ENCODE results near the gene ATP11C. TPM values are rescaled to one million over a fixed set of nuclear protein-coding genes. Genes with fewer than 3 reads are reported as not detected.

ATP11C gene
- total and polyA plus RNA-seq, 2 experiments from 2014 or later = 44.0 to 90.7 TPM

DNA sequence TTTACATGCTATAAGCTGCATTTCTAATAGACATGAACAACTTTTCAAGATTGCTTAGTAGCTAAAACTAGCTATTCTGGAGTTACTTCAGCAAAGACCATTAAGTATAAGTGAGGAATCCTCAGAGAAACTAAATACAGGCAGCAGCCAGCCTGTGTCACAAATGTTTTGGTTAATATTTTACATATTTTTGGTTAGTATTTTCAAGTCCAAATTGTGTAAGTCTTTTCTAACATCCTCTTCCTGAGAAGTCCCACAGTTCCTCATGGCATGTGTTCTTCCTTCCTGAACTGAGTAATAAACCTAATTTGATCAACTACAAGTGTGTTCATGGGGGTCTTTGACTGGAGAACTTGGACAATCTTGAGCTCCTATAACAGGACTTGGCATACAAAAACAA is 182.5 kb downstream of the ATP11C start:
- H3K27ac Mint-ChIP-seq = no peak overlapping the region
- H3K36me3 Mint-ChIP-seq (ENCODE audit: low read depth) = peaks cover 22% of the 10 kb centered on the region; the same call in 2 of the 3 replicates
- H3K79me2 ChIP-seq (replicated peaks; ENCODE audit: insufficient read depth) = 0 out of 2 replicates have a peak, but pooled peaks cover 10% of the 10 kb centered on the region
- no peaks in the 10 kb centered on the region for H4K20me1 ChIP-seq (replicated peaks; ENCODE audit: insufficient read depth)
- no peaks in the 10 kb centered on the region for H3K9me2 ChIP-seq (ENCODE audit: insufficient read depth)
- H3K4me3 Mint-ChIP-seq = no peak overlapping the region
- peaks cover 16% of the 10 kb centered on the region; the same call in 2 of the 3 replicates for H3K9me3 Mint-ChIP-seq
- H3K27ac ChIP-seq (ENCODE audit: low read depth) = no peak overlapping the region
- H3K4me1 Mint-ChIP-seq = peaks cover 3% of the 10 kb centered on the region
- no peak overlapping the region for H3K4me3 ChIP-seq
- no peaks in the 10 kb centered on the region for H3K36me3 ChIP-seq (ENCODE audit: insufficient read depth)
- no peaks in the 10 kb centered on the region for H3K27me3 ChIP-seq (ENCODE audit: insufficient read depth)
- no peaks in the 10 kb centered on the region for H3K27me3 Mint-ChIP-seq (ENCODE audit: insufficient read depth, low read depth, poor library complexity)
- H3K4me1 ChIP-seq (ENCODE audit: insufficient read depth) = peaks cover 6% of the 10 kb centered on the region; the same call in 1 of the 2 replicates
- no peak for DNase-seq (ENCODE audit: low spot score)
- H3F3A ChIP-seq (replicated peaks; ENCODE audit: low read depth) = no peaks in the 10 kb centered on the region
- TF ChIP-seq CREB1 (CRISPR knock-in tag; IDR thresholded peaks at IDR 0.05; ENCODE audit: low read depth) = no peak
- no peak for TF ChIP-seq JUNB (IDR thresholded peaks at IDR 0.05; ENCODE audit: unreplicated experiment)
- TF ChIP-seq, protein P1, sequence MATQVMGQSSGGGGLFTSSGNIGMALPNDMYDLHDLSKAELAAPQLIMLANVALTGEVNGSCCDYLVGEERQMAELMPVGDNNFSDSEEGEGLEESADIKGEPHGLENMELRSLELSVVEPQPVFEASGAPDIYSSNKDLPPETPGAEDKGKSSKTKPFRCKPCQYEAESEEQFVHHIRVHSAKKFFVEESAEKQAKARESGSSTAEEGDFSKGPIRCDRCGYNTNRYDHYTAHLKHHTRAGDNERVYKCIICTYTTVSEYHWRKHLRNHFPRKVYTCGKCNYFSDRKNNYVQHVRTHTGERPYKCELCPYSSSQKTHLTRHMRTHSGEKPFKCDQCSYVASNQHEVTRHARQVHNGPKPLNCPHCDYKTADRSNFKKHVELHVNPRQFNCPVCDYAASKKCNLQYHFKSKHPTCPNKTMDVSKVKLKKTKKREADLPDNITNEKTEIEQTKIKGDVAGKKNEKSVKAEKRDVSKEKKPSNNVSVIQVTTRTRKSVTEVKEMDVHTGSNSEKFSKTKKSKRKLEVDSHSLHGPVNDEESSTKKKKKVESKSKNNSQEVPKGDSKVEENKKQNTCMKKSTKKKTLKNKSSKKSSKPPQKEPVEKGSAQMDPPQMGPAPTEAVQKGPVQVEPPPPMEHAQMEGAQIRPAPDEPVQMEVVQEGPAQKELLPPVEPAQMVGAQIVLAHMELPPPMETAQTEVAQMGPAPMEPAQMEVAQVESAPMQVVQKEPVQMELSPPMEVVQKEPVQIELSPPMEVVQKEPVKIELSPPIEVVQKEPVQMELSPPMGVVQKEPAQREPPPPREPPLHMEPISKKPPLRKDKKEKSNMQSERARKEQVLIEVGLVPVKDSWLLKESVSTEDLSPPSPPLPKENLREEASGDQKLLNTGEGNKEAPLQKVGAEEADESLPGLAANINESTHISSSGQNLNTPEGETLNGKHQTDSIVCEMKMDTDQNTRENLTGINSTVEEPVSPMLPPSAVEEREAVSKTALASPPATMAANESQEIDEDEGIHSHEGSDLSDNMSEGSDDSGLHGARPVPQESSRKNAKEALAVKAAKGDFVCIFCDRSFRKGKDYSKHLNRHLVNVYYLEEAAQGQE (IDR thresholded peaks at IDR 0.05; ENCODE audit: unreplicated experiment) = no peak
- no peak for TF ChIP-seq STAT1 (IDR thresholded peaks at IDR 0.05; ENCODE audit: unreplicated experiment)
- TF ChIP-seq NANOG (IDR thresholded peaks at IDR 0.05; ENCODE audit: borderline replicate concordance) = no peak
- TF ChIP-seq, protein P2, sequence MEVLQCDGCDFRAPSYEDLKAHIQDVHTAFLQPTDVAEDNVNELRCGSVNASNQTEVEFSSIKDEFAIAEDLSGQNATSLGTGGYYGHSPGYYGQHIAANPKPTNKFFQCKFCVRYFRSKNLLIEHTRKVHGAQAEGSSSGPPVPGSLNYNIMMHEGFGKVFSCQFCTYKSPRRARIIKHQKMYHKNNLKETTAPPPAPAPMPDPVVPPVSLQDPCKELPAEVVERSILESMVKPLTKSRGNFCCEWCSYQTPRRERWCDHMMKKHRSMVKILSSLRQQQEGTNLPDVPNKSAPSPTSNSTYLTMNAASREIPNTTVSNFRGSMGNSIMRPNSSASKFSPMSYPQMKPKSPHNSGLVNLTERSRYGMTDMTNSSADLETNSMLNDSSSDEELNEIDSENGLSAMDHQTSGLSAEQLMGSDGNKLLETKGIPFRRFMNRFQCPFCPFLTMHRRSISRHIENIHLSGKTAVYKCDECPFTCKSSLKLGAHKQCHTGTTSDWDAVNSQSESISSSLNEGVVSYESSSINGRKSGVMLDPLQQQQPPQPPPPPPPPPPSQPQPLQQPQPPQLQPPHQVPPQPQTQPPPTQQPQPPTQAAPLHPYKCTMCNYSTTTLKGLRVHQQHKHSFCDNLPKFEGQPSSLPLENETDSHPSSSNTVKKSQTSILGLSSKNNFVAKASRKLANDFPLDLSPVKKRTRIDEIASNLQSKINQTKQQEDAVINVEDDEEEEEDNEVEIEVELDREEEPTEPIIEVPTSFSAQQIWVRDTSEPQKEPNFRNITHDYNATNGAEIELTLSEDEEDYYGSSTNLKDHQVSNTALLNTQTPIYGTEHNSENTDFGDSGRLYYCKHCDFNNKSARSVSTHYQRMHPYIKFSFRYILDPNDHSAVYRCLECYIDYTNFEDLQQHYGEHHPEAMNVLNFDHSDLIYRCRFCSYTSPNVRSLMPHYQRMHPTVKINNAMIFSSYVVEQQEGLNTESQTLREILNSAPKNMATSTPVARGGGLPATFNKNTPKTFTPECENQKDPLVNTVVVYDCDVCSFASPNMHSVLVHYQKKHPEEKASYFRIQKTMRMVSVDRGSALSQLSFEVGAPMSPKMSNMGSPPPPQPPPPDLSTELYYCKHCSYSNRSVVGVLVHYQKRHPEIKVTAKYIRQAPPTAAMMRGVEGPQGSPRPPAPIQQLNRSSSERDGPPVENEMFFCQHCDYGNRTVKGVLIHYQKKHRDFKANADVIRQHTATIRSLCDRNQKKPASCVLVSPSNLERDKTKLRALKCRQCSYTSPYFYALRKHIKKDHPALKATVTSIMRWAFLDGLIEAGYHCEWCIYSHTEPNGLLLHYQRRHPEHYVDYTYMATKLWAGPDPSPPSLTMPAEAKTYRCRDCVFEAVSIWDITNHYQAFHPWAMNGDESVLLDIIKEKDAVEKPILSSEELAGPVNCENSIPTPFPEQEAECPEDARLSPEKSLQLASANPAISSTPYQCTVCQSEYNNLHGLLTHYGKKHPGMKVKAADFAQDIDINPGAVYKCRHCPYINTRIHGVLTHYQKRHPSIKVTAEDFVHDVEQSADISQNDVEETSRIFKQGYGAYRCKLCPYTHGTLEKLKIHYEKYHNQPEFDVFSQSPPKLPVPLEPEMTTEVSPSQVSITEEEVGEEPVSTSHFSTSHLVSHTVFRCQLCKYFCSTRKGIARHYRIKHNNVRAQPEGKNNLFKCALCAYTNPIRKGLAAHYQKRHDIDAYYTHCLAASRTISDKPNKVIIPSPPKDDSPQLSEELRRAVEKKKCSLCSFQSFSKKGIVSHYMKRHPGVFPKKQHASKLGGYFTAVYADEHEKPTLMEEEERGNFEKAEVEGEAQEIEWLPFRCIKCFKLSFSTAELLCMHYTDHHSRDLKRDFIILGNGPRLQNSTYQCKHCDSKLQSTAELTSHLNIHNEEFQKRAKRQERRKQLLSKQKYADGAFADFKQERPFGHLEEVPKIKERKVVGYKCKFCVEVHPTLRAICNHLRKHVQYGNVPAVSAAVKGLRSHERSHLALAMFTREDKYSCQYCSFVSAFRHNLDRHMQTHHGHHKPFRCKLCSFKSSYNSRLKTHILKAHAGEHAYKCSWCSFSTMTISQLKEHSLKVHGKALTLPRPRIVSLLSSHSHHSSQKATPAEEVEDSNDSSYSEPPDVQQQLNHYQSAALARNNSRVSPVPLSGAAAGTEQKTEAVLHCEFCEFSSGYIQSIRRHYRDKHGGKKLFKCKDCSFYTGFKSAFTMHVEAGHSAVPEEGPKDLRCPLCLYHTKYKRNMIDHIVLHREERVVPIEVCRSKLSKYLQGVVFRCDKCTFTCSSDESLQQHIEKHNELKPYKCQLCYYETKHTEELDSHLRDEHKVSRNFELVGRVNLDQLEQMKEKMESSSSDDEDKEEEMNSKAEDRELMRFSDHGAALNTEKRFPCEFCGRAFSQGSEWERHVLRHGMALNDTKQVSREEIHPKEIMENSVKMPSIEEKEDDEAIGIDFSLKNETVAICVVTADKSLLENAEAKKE (CRISPR knock-in tag; IDR thresholded peaks at IDR 0.05) = no peak
- no peak for TF ChIP-seq ZNF114 (CRISPR knock-in tag; IDR thresholded peaks at IDR 0.05)
- TF ChIP-seq, protein P3, sequence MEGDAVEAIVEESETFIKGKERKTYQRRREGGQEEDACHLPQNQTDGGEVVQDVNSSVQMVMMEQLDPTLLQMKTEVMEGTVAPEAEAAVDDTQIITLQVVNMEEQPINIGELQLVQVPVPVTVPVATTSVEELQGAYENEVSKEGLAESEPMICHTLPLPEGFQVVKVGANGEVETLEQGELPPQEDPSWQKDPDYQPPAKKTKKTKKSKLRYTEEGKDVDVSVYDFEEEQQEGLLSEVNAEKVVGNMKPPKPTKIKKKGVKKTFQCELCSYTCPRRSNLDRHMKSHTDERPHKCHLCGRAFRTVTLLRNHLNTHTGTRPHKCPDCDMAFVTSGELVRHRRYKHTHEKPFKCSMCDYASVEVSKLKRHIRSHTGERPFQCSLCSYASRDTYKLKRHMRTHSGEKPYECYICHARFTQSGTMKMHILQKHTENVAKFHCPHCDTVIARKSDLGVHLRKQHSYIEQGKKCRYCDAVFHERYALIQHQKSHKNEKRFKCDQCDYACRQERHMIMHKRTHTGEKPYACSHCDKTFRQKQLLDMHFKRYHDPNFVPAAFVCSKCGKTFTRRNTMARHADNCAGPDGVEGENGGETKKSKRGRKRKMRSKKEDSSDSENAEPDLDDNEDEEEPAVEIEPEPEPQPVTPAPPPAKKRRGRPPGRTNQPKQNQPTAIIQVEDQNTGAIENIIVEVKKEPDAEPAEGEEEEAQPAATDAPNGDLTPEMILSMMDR (conservative IDR thresholded peaks at IDR 0.05; ENCODE audit: low read depth in 2 of 2) = no peak
- no peak for TF ChIP-seq ZNF331 (CRISPR knock-in tag; IDR thresholded peaks at IDR 0.05; ENCODE audit: low read depth)
- no peak for TF ChIP-seq POLR2AphosphoS5 (IDR thresholded peaks at IDR 0.05; ENCODE audit: low read depth)
- TF ChIP-seq, protein P4, sequence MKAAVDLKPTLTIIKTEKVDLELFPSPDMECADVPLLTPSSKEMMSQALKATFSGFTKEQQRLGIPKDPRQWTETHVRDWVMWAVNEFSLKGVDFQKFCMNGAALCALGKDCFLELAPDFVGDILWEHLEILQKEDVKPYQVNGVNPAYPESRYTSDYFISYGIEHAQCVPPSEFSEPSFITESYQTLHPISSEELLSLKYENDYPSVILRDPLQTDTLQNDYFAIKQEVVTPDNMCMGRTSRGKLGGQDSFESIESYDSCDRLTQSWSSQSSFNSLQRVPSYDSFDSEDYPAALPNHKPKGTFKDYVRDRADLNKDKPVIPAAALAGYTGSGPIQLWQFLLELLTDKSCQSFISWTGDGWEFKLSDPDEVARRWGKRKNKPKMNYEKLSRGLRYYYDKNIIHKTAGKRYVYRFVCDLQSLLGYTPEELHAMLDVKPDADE (IDR thresholded peaks at IDR 0.05) = no peak
- TF ChIP-seq EZH2phosphoT487 (IDR thresholded peaks at IDR 0.05; ENCODE audit: unreplicated experiment) = no peak
- no peak for TF ChIP-seq EZH2 (IDR thresholded peaks at IDR 0.05; ENCODE audit: low read depth, unreplicated experiment)
- ATAC-seq = no peak
- no peak overlapping the region for H2AFZ ChIP-seq
- no peak overlapping the region for H3K4me2 ChIP-seq

Measured in GM23338 (cell line).